ENCODE data around the gene CAMKMT.

Gene CAMKMT

GRCh38 chr2:44598330-44599119 lies 236.8 kb downstream of the CAMKMT start:
- DNase-seq, result no peak

- no peak for DNase-seq
These were observed 237.4 kb downstream of the CAMKMT start for GRCh38 chr2:44599130-44599529.

GRCh38 chr2:44602446-44602845 lies 240.7 kb downstream of the CAMKMT start:
- DNase-seq, result no peak

- DNase-seq, result no peak
These were observed 243.8 kb downstream of the CAMKMT start for GRCh38 chr2:44605511-44605910.

- DNase-seq, result no peak
These were observed 250.5 kb downstream of the CAMKMT start for GRCh38 chr2:44612276-44612675.

GRCh38 chr2:44614940-44615339 lies 253.2 kb downstream of the CAMKMT start:
- DNase-seq, result no peak

GRCh38 chr2:44615950-44616518 lies 254.3 kb downstream of the CAMKMT start:
- DNase-seq, result no peak

GRCh38 chr2:44616667-44617155 lies 255.0 kb downstream of the CAMKMT start:
- DNase-seq, result no peak

GRCh38 chr2:44618251-44619023 lies 256.7 kb downstream of the CAMKMT start:
- no peak for DNase-seq

- DNase-seq, result no peak
These were observed 258.6 kb downstream of the CAMKMT start for GRCh38 chr2:44620189-44620990.

GRCh38 chr2:44623622-44624351 lies 262.0 kb downstream of the CAMKMT start:
- no peak for DNase-seq

- no peak for DNase-seq
These were observed 266.6 kb downstream of the CAMKMT start for GRCh38 chr2:44628297-44628696.

- DNase-seq, result no peak
These were observed 271.4 kb downstream of the CAMKMT start for GRCh38 chr2:44632931-44633689.

GRCh38 chr2:44635725-44636124 lies 274.0 kb downstream of the CAMKMT start:
- DNase-seq, result no peak

- DNase-seq, result no peak
These were observed 276.9 kb downstream of the CAMKMT start for GRCh38 chr2:44638649-44639048.

GRCh38 chr2:44639399-44639798 lies 277.7 kb downstream of the CAMKMT start:
- no peak for DNase-seq

- DNase-seq, result no peak
These were observed 280.5 kb downstream of the CAMKMT start for GRCh38 chr2:44642123-44642857.

- no peak for DNase-seq
These were observed 284.2 kb downstream of the CAMKMT start for GRCh38 chr2:44645937-44646336.

GRCh38 chr2:44649381-44649780 lies 287.6 kb downstream of the CAMKMT start:
- DNase-seq, result no peak

- DNase-seq, result no peak
These were observed 289.0 kb downstream of the CAMKMT start for GRCh38 chr2:44650796-44651195.
